Measurements from ENCODE around the gene ZBTB25.

ZBTB25 gene

DNA sequence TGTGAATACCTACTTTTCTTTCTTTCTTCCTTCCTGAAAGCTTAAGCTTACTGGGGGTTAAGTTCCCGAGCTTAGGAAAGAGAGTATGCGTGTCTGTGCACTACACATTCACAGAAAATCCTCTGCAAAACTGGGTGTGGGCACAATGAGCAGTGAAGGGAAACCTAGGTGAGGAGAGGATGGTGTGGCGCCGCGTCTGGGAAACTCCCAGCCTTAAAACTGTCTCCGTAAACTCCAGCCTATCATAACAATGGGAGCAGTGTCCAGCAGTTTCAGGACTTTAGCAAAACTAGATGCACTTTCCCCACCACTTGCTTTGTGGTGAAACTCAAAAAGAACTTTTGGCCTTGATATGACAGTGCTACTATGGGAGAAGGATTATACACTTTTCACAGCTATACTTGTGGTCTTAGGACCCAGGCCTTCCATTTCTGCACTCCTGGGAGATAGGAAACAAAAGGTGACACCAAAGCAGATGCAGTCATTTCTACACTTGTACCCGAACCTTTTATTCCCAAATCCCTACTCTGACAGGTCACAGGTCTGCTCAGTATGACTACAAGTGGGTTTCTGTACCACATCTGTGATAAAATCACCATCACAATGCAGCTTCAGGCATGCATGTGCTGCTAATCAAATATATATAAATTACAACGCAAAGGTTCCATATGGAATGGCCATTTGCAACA, 27.9 kb downstream of the ZBTB25 start:
- no peak for DNase-seq

- DNase-seq: no peak
Measured at GRCh38 chr14:64474698-64475097, 28.9 kb downstream of the ZBTB25 start.

DNA sequence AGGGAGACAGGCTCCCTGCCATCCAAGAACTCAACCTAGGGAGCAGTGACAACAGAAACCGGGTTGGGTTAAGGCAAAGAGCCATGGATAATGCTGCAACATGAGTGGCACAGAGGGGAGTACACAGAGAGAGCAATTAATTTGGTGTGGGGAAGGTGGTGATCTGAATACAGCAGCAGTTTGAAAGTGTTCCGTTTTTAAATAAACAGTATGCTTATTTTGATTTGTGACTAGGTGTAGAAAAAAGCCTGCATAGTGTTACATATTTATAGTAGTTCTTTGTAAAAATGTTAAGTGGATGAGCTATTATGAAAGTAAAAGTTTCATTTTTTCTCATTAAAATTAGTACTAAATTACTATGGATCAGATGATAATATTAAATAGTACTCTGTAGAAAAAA, 29.6 kb downstream of the ZBTB25 start:
- DNase-seq: no peak

DNA sequence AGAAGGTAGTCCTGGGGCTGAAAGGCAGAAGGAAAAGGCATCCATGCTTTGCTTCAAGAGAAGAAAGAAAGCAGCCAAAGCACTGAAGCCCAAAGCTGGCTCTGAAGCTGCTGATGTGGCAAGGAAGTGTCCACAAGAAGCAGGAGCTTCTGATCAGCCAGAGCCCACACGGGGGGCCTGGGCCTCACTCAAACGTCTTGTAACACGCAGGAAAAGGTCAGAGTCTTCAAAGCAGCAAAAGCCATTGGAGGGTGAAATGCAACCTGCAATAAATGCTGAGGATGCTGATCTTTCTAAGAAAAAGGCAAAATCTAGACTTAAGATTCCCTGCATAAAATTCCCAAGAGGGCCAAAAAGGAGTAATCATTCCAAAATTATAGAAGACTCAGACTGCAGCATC, 35.2 kb downstream of the ZBTB25 start:
- DNase-seq: no peak

DNA sequence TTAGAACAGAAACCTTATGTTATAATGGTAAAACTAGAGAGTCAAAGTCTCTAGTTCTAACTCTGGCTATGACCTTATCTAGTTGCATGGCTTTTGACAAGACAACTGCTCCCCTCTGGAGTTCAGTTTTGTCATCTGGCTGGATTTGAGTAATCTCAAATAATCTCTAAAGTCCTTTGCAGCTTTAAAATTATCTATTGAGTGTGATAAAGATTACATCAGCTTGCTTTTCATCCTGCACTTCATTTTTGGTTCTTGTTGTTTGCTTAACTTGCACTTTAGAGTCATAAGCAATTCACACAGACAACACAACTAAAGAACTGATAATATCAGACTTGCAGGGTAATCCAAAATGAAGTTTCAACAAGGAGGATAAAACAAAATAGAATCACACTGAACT, 36.1 kb downstream of the ZBTB25 start:
- DNase-seq: no peak

- no peak for DNase-seq
Measured at GRCh38 chr14:64467101-64467500, 36.5 kb downstream of the ZBTB25 start.

- DNase-seq: no peak
Measured at GRCh38 chr14:64465831-64466554, 37.6 kb downstream of the ZBTB25 start.

GRCh38 chr14:64465191-64465822, 38.3 kb downstream of the ZBTB25 start, which contains the start of gene AKAP5:
Gene AKAP5, plus strand, starts transcription at chr14:64465499. Its CDS starts 2,896 bp downstream, at chr14:64468395.
- DNase-seq: peak; percentile 72

DNA sequence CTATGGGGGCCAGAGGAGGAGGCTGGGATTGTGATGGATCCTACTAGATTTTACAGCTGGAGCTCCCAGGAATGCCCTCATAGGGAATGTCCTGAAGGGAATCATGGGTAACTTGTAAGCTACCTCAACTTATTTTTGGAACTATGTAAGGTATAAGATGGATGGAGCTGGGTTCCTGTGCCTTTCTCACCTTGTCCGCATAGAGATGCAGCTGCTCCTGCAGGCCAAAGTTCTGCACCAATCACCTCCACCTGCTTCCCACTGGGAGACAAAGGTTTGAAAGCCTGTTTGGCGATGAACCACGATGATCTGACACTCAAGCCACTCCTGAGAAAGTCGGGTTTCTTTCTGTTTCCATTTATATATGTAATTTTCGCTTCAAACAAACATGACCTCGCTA, 39.0 kb downstream of the ZBTB25 start:
- DNase-seq: no peak

DNA sequence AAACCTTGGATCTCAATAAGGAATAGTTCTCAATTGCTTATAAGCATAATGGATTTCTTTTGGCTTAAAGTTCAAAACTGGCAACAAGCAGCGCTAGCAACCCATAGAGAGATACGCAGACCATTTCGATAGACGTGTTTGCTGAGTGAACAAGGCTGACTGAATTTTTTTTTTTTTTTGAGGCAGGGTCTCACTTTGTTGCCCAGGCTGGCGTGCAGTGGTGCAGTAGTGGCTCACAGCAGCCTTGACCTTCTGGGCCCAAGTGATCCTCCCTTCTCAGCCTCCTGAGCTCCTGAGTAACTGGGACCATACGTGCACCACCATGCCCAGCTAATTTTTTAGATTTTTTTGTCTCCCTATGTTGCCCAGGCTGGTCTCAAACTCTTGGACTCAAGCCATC, 39.8 kb downstream of the ZBTB25 start:
- DNase-seq: no peak

DNA sequence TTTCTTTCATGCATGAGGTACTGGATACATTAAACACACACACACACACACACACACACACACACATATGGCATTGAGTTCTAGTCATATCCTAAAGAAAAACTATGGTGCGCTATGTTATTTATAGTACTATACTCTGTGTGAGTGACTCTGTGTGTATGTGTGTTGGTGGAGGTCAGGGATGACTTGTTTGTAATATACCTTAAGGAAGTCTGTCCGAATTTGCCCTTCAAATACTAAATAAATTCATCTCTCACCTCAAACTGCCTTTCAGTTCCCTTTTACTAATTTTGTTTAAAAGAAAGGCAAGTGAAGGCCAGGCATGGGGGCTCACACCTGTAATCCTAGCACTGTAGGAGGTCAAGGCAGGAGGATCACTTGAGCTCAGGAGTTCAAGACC, 40.4 kb downstream of the ZBTB25 start:
- no peak for DNase-seq

GRCh38 chr14:64461221-64461620, 42.4 kb downstream of the ZBTB25 start:
- DNase-seq: no peak

DNA sequence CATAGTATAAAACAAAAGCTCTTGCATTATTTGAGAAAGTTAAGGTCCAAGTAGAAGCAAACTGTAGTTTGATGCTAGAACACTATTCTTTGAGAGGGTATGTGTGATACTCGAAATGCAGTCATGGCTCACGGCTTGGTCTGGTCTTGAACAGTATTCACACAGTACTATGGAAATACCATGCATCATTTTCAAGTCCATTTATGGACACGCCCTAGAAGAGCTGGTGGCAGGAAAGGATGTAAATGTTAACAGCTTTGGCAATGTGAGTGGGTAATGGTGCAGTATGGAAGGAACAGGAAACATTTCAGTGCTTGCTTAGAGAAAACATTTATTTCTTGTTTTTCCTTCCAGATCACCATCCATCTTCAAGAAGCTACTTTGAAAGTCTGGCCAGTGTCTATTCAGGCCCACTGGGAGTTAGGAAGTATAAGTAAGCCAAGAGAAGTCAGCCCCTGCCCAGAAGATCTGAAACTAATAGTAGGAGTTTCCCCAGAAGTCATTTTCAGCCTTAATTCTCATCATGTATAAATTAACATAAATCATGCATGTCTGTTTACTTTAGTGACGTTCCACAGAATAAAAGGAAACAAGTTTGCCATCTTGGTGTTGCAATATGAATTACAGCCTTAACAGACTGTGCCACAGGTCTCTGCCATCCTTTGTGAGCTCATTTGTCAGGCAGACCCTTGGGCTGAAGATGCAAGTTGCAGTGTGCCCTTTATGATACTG, 44.1 kb downstream of the ZBTB25 start:
- no peak for DNase-seq

GRCh38 chr14:64454671-64455070, 49.0 kb downstream of the ZBTB25 start:
- DNase-seq: no peak

DNA sequence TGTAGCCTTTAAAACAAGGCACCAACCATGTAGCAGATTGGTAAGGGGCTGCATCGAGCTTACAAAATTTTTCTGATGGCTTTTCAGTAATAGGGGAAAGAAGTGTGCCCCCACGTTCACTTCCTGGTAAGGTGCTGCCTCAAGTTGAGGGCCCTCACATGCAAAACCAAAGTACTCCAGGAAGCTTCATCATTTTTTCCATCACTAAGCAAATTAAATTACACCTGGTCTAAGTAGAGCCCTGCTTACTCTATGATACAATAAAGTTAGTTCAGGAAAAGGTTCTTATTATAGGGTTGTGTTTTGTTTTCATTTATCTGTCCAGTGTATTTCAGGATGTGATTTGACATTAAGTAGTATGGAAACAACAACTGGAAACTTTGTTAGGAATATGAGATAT, 53.4 kb downstream of the ZBTB25 start:
- DNase-seq: no peak

DNA sequence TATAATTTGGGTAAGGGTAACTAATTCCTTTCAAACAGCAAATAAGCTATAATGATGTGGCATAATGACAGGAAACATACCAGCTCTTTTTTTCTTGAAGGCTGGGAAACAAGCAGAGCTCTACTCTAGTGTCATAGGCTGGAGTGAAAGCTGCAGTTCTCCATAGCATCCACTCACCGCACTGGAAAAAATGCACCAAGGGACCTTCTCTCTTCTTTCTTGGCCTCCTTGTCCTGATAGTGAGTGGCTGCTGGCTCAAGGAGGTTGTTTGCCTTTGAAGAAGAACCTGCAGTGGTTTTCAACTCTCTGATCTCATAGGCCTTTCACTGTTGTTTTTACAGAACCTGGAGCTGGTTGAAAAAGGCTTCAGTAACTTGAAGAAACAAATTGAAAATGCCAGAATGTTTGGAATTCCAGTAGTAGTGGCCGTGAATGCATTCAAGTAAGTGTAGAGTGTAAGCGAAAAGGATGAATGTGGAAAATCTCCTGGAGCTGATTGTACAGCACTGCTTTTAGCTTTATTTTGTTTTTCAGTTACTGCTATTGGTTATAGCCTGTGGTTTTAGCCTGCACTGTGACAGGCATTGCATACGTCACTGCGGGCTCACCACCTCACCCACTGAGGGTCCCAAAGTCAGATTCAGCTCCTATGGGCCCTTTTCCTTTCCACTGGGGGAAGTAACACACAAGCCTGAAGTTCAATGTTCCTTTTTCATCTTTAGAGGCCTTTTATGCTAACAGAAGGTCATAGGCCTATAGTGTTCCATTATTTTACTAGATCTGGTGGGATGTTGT, 55.6 kb downstream of the ZBTB25 start:
- no peak for DNase-seq

GRCh38 chr14:64444984-64445845, 58.4 kb downstream of the ZBTB25 start:
- DNase-seq: no peak

- no peak for DNase-seq
Measured at GRCh38 chr14:64444140-64444539, 59.5 kb downstream of the ZBTB25 start.

- no peak for DNase-seq
Measured at GRCh38 chr14:64442300-64442988, 61.2 kb downstream of the ZBTB25 start.

DNA sequence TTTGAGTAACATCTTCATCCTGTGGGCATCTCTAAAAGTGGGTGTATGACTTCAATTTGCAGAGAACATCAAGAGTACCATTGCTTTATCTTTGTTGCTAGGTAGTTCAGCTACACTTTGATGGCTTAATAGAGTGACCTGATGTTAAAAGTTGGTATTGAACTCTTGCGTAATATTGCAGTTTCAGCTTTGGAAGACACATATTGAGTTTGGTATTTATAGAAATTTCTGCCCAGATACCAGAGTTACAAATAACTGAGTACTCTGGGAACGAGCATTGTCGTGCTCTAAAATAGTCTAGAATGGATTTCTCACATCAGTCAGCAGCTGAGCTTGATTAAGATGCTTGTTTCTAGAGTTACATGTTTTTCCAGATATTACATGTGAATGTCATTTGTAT, 63.1 kb downstream of the ZBTB25 start:
- no peak for DNase-seq

GRCh38 chr14:64439141-64439540, 64.5 kb downstream of the ZBTB25 start:
- DNase-seq: no peak
